Natural killer cell treated with Interleukin-12 subunit alpha and Interleukin-12 subunit beta and Interleukin-15 and Interleukin-18, amount 100 ng/mL, for 72 hours (primary cell): ENCODE measurements around the gene KRT82. TPM values are rescaled to one million over a fixed set of nuclear protein-coding genes. Genes with fewer than 3 reads are reported as not detected.
"Not testable (repeated sequence)": the region's sequence is repeated elsewhere in the genome, so short reads cannot be mapped to it uniquely, and the experiment has no call there.

Source experiments
- ATAC-seq, 2 donors: fragments of 150-1000 bp; cut with Tn5 transposase in 1 of 2; sonication (Bioruptor Pico), chemical (Tn5 transposase) in 1 of 2; 2 replicates each; pipeline ENCODE4 v1.10.0; 2021
- DNase-seq: peaks from one replicate; pipeline ENCODE4 v3.0.0; 2022; ENCODE audit warnings: low spot score
- H3K27ac Mint-ChIP-seq, 2 donors: 1 replicate in 1 of 2; 2 replicates in 1 of 2; pipeline ENCODE4 v1.8.0; 2022; ENCODE audit warnings: mixed read lengths in 2 of 2, mild to moderate bottlenecking in 1 of 2, moderate library complexity in 1 of 2
- H3K27me3 Mint-ChIP-seq, 2 donors: 1 replicate in 1 of 2; 2 replicates in 1 of 2; pipeline ENCODE4 v1.8.0; 2022; ENCODE audit warnings: mixed read lengths in 2 of 2
- H3K36me3 Mint-ChIP-seq: one replicate; pipeline ENCODE4 v1.8.0; 2022; ENCODE audit warnings: mixed read lengths
- H3K4me1 Mint-ChIP-seq, 2 donors: 1 replicate in 1 of 2; 2 replicates in 1 of 2; pipeline ENCODE4 v1.8.0; 2022; ENCODE audit warnings: low read depth in 2 of 2, mixed read lengths in 2 of 2, mild to moderate bottlenecking in 1 of 2
- H3K4me3 Mint-ChIP-seq: one replicate; pipeline ENCODE4 v1.8.0; 2022; ENCODE audit warnings: mixed read lengths
- H3K9me3 Mint-ChIP-seq: 2 replicates; pipeline ENCODE4 v1.8.0; 2022; ENCODE audit warnings: mixed read lengths
- total RNA-seq, 2 donors: library from RNA; stranded (reverse); gene quantifications; one replicate each; pipeline ENCODE4 v1.2.3, GENCODE V29; 2022

Gene KRT82
- not detected for total RNA-seq

- Mint-ChIP-seq H3K4me3 (no peak within 1 kb of the TSS), H3K27ac (no peak within 1 kb of the TSS), H3K4me1 (peaks cover 0 to 4% of the 10 kb centered on the region in 2 donors), H3K27me3 (peaks cover 4 to 8% of the 10 kb centered on the region in 2 donors), H3K9me3 (no peaks in the 10 kb centered on the region), H3K36me3 (no peaks in the 10 kb centered on the region)
- ATAC-seq (no peak), DNase-seq (no peak)
Observed at GRCh38 chr12:52405922-52406385, at the start of gene KRT82. Gene KRT82 (minus strand): TSS chr12:52406335. CDS start chr12:52406277, 58 bp downstream.

- Mint-ChIP-seq H3K4me3 (no peak overlapping the region), H3K27me3 (peaks cover 0 to 8% of the 10 kb centered on the region in 2 donors), H3K36me3 (no peaks in the 10 kb centered on the region), H3K27ac (no peak overlapping the region), H3K4me1 (peaks cover 14 to 18% of the 10 kb centered on the region in 2 donors), H3K9me3 (no peaks in the 10 kb centered on the region)
- ATAC-seq (peak in 1 of 2 donors; percentile 52), DNase-seq (no peak)
Observed at GRCh38 chr12:52455821-52456220, 49.7 kb upstream of the KRT82 start.

- Mint-ChIP-seq H3K4me3 (no peak overlapping the region), H3K4me1 (peaks cover 14 to 18% of the 10 kb centered on the region in 2 donors), H3K27me3 (peaks cover 0 to 4% of the 10 kb centered on the region in 2 donors), H3K9me3 (no peaks in the 10 kb centered on the region), H3K27ac (no peak overlapping the region), H3K36me3 (no peaks in the 10 kb centered on the region)
- ATAC-seq (no peak), DNase-seq (no peak)
Observed at GRCh38 chr12:52454411-52455201, 48.5 kb upstream of the KRT82 start.

GRCh38 chr12:52452101-52452500, 46.0 kb upstream of the KRT82 start, which contains the start of gene KRT6B:
Gene KRT6B (minus strand): TSS chr12:52452146. CDS start chr12:52452078, 68 bp downstream.
- Mint-ChIP-seq H3K27ac (no peak within 1 kb of the TSS), H3K4me1 (peaks cover 19 to 24% of the 10 kb centered on the region in 2 donors), H3K36me3 (no peaks in the 10 kb centered on the region), H3K9me3 (no peaks in the 10 kb centered on the region), H3K4me3 (no peak within 1 kb of the TSS), H3K27me3 (peaks cover 6 to 8% of the 10 kb centered on the region in 2 donors)
- no peak for ATAC-seq
- no peak for DNase-seq

GRCh38 chr12:52448228-52448627, 42.1 kb upstream of the KRT82 start:
- peaks cover 17 to 18% of the 10 kb centered on the region in 2 donors for H3K4me1 Mint-ChIP-seq
- H3K4me3 Mint-ChIP-seq: no peak overlapping the region
- ATAC-seq (no peak), DNase-seq (no peak)
- H3K27me3 Mint-ChIP-seq: peaks cover 11% of the 10 kb centered on the region in 2 donors
- no peaks in the 10 kb centered on the region for H3K9me3 Mint-ChIP-seq
- H3K36me3 Mint-ChIP-seq: no peaks in the 10 kb centered on the region
- H3K27ac Mint-ChIP-seq: no peak overlapping the region

GRCh38 chr12:52447196-52447595, 41.1 kb upstream of the KRT82 start:
- peaks cover 16 to 21% of the 10 kb centered on the region in 2 donors for H3K27me3 Mint-ChIP-seq
- H3K36me3 Mint-ChIP-seq, ATAC-seq, H3K27ac Mint-ChIP-seq, DNase-seq, H3K4me3 Mint-ChIP-seq, H3K9me3 Mint-ChIP-seq: not testable (repeated sequence)
- peaks cover 17 to 18% of the 10 kb centered on the region in 2 donors for H3K4me1 Mint-ChIP-seq

- DNase-seq: no peak
- H3K9me3 Mint-ChIP-seq: no peaks in the 10 kb centered on the region
- peaks cover 18 to 25% of the 10 kb centered on the region in 2 donors for H3K27me3 Mint-ChIP-seq
- peaks cover 17 to 18% of the 10 kb centered on the region in 2 donors for H3K4me1 Mint-ChIP-seq
- no peaks in the 10 kb centered on the region for H3K36me3 Mint-ChIP-seq
- peak overlapping the region in 1 of 2 donors; percentile 1 for H3K27ac Mint-ChIP-seq
- no peak for ATAC-seq
- H3K4me3 Mint-ChIP-seq: peak overlapping the region; percentile 13
Observed at GRCh38 chr12:52446367-52447045, 40.4 kb upstream of the KRT82 start.

GRCh38 chr12:52445876-52446275, 39.7 kb upstream of the KRT82 start:
- ATAC-seq (no peak), DNase-seq (no peak)
- H3K27ac Mint-ChIP-seq: peak overlapping the region in 1 of 2 donors; percentile 1
- H3K4me3 Mint-ChIP-seq: no peak overlapping the region
- H3K4me1 Mint-ChIP-seq: peaks cover 17 to 18% of the 10 kb centered on the region in 2 donors
- peaks cover 18 to 25% of the 10 kb centered on the region in 2 donors for H3K27me3 Mint-ChIP-seq
- no peaks in the 10 kb centered on the region for H3K9me3 Mint-ChIP-seq
- no peaks in the 10 kb centered on the region for H3K36me3 Mint-ChIP-seq

GRCh38 chr12:52444647-52445595, 38.8 kb upstream of the KRT82 start:
- H3K27ac Mint-ChIP-seq: no peak overlapping the region
- H3K9me3 Mint-ChIP-seq: no peaks in the 10 kb centered on the region
- peaks cover 17 to 18% of the 10 kb centered on the region in 2 donors for H3K4me1 Mint-ChIP-seq
- no peaks in the 10 kb centered on the region for H3K36me3 Mint-ChIP-seq
- ATAC-seq: no peak
- H3K4me3 Mint-ChIP-seq: no peak overlapping the region
- no peak for DNase-seq
- H3K27me3 Mint-ChIP-seq: peaks cover 18 to 25% of the 10 kb centered on the region in 2 donors

- ATAC-seq (no peak), DNase-seq (no peak)
- Mint-ChIP-seq H3K27me3 (peaks cover 18 to 25% of the 10 kb centered on the region in 2 donors), H3K36me3 (no peaks in the 10 kb centered on the region), H3K4me1 (peaks cover 17 to 18% of the 10 kb centered on the region in 2 donors), H3K9me3 (no peaks in the 10 kb centered on the region), H3K4me3 (no peak overlapping the region), H3K27ac (no peak overlapping the region)
Observed at GRCh38 chr12:52443966-52444365, 37.8 kb upstream of the KRT82 start.

- Mint-ChIP-seq H3K27me3 (peaks cover 12 to 20% of the 10 kb centered on the region in 2 donors), H3K4me3 (no peak overlapping the region), H3K27ac (no peak overlapping the region), H3K36me3 (no peaks in the 10 kb centered on the region), H3K9me3 (no peaks in the 10 kb centered on the region), H3K4me1 (peaks cover 11 to 12% of the 10 kb centered on the region in 2 donors)
- ATAC-seq: no peak
- DNase-seq: no peak
Observed at GRCh38 chr12:52442600-52443061, 36.5 kb upstream of the KRT82 start.

- Mint-ChIP-seq H3K4me1 (peaks cover 6 to 7% of the 10 kb centered on the region in 2 donors), H3K27me3 (peaks cover 16 to 20% of the 10 kb centered on the region in 2 donors), H3K27ac (no peak overlapping the region), H3K9me3 (no peaks in the 10 kb centered on the region), H3K36me3 (no peaks in the 10 kb centered on the region), H3K4me3 (no peak overlapping the region)
- DNase-seq: no peak
- no peak for ATAC-seq
Observed at GRCh38 chr12:52441320-52441911, 35.3 kb upstream of the KRT82 start.
